ENCODE results near the gene MICA.

MICA gene

GRCh38 chr6:31460361-31461025 is 57.1 kb downstream of the MICA start:
- no peak for DNase-seq (ENCODE audit: low read depth in 2 of 2)

- DNase-seq (ENCODE audit: low read depth in 2 of 2) = no peak
Observed at GRCh38 chr6:31462026-31462963, 58.9 kb downstream of the MICA start.

GRCh38 chr6:31462964-31463870 is 59.8 kb downstream of the MICA start:
- peak; percentile 77 to 80 for DNase-seq (ENCODE audit: low read depth in 2 of 2)

GRCh38 chr6:31464252-31465184 is 61.1 kb downstream of the MICA start:
- DNase-seq (ENCODE audit: low read depth in 2 of 2) = no peak
